ENCODE measurements around the gene SP8. TPM values are rescaled to one million over a fixed set of nuclear protein-coding genes. Genes with fewer than 3 reads are reported as not detected.
A peak's percentile ranks its signal among the peaks of the same experiment; 100 is the strongest.

Gene SP8
- total and polyA plus RNA-seq, 9 of the 15 experiments (the other 6 are each of a cell fraction or from before 2014, with no cell fraction given): 0.04 to 1.2 (median 0.19) TPM

GRCh38 chr7:20754001-20754400 lies 32.7 kb downstream of the SP8 start:
- Histone ChIP-seq H3K27me3 (ENCODE audit: control insufficient read depth in 2 of 2, insufficient read depth in 2 of 2, low read length in 2 of 2) (peaks cover 12% of the 10 kb centered on the region in 2 experiments; a peak in 3 of 5 replicates), H4K20me1 (replicated peaks; ENCODE audit: control insufficient read depth, insufficient read depth, low read length) (no peaks in the 10 kb centered on the region; the same call in 1 of the 2 replicates), H3K9me3 (replicated peaks; ENCODE audit: control insufficient read depth, insufficient read depth, low read depth, low read length) (no peaks in the 10 kb centered on the region), H3K4me2 (ENCODE audit: insufficient read depth, low read length) (no peak overlapping the region), H3K27ac (ENCODE audit: extremely low read depth, low read depth, low read length) (no peak overlapping the region), H3K9ac (ENCODE audit: insufficient read depth in 1 of 2, low read depth in 2 of 2, low read length in 2 of 2) (no peak overlapping the region), H3K4me3 (no peak overlapping the region), H3K9me1 (ENCODE audit: control insufficient read depth, insufficient read depth, low read length) (no peaks in the 10 kb centered on the region), H3K79me2 (ENCODE audit: control insufficient read depth, insufficient read depth, low read length) (no peaks in the 10 kb centered on the region), H3K36me3 (ENCODE audit: control insufficient read depth, insufficient read depth, low read length) (no peaks in the 10 kb centered on the region), H2AFZ (ENCODE audit: low read depth, low read length) (no peak overlapping the region), H3K4me1 (replicated peaks in 1 of 2; ENCODE audit: control insufficient read depth in 2 of 2, insufficient read depth in 2 of 2, low read length in 2 of 2) (no peaks in the 10 kb centered on the region)
- no TSS peak for BruUV-seq (replicated peaks)
- ChIA-PET CTCF (ENCODE audit: low intra/inter-chr PET ratio) (no interaction called here), POLR2A (no interaction called here)
- ATAC-seq: no peak
- TF ChIP-seq RBM25 (IDR thresholded peaks at IDR 0.05; ENCODE audit: low read depth, low read length, severe bottlenecking) (peak; percentile 91), BCOR (IDR thresholded peaks at IDR 0.05) (0 out of 2 replicates have a peak, but pooled peaks have one; percentile 28), ZNF583 (CRISPR knock-in tag; IDR thresholded peaks at IDR 0.05) (no peak)
- DNase-seq (ENCODE audit: extremely low read depth in 1 of 4, low spot score in 3 of 4): no peak
- intact Hi-C loops (cut with micrococcal nuclease): no loop called here
- in situ Hi-C loops (cut with MboI): no loop called here
- no peak for FAIRE-seq
- whole genome bisulfite sequencing (ENCODE audit: insufficient coverage, low coverage, missing lambda C conversion rate): 0% methylated on average over 1 of the region's 1 CpG

GRCh38 chr7:20749906-20750305 lies 36.8 kb downstream of the SP8 start:
- Histone ChIP-seq H2AFZ (ENCODE audit: low read depth, low read length) (no peak overlapping the region), H3K9me3 (replicated peaks; ENCODE audit: control insufficient read depth, insufficient read depth, low read depth, low read length) (no peaks in the 10 kb centered on the region), H3K4me2 (ENCODE audit: insufficient read depth, low read length) (no peak overlapping the region), H3K27me3 (ENCODE audit: control insufficient read depth in 2 of 2, insufficient read depth in 2 of 2, low read length in 2 of 2) (peaks cover 14 to 19% of the 10 kb centered on the region in 2 experiments; a peak in 4 of 5 replicates), H3K79me2 (ENCODE audit: control insufficient read depth, insufficient read depth, low read length) (no peaks in the 10 kb centered on the region), H3K27ac (ENCODE audit: extremely low read depth, low read depth, low read length) (no peak overlapping the region), H3K4me3 (no peak overlapping the region), H3K4me1 (replicated peaks in 1 of 2; ENCODE audit: control insufficient read depth in 2 of 2, insufficient read depth in 2 of 2, low read length in 2 of 2) (no peaks in the 10 kb centered on the region), H3K9ac (ENCODE audit: insufficient read depth in 1 of 2, low read depth in 2 of 2, low read length in 2 of 2) (no peak overlapping the region), H4K20me1 (replicated peaks; ENCODE audit: control insufficient read depth, insufficient read depth, low read length) (no peaks in the 10 kb centered on the region; the same call in 1 of the 2 replicates), H3K9me1 (ENCODE audit: control insufficient read depth, insufficient read depth, low read length) (no peaks in the 10 kb centered on the region), H3K36me3 (ENCODE audit: control insufficient read depth, insufficient read depth, low read length) (no peaks in the 10 kb centered on the region)
- TF ChIP-seq DNMT1 (IDR thresholded peaks at IDR 0.05): no peak
- TF ChIP-seq ZNF263 (CRISPR knock-in tag; IDR thresholded peaks at IDR 0.05; ENCODE audit: borderline replicate concordance): no peak
- no peak for TF ChIP-seq JUNB (CRISPR knock-in tag; conservative IDR thresholded peaks at IDR 0.05)
- TF ChIP-seq SLC30A9 (CRISPR knock-in tag; IDR thresholded peaks at IDR 0.05): no peak
- TF ChIP-seq MCM2 (IDR thresholded peaks at IDR 0.05; ENCODE audit: low read depth): no peak
- TF ChIP-seq NCOA4 (IDR thresholded peaks at IDR 0.05; ENCODE audit: partially characterized antibody): no peak
- TF ChIP-seq RFX7 (CRISPR knock-in tag; IDR thresholded peaks at IDR 0.05): no peak
- no peak for TF ChIP-seq ZNF644 (tag; IDR thresholded peaks at IDR 0.05; ENCODE audit: low read depth)
- no peak for TF ChIP-seq ILK (tag; IDR thresholded peaks at IDR 0.05; ENCODE audit: borderline replicate concordance, low read depth)
- TF ChIP-seq ZFP30 (CRISPR knock-in tag; IDR thresholded peaks at IDR 0.05; ENCODE audit: borderline replicate concordance): no peak
- TF ChIP-seq ERF (CRISPR knock-in tag; IDR thresholded peaks at IDR 0.05): no peak
- no peak for TF ChIP-seq SMARCA5 (IDR thresholded peaks at IDR 0.05)
- no peak for TF ChIP-seq SREBF2 (CRISPR knock-in tag; IDR thresholded peaks at IDR 0.05)
- no peak for TF ChIP-seq SNIP1 (IDR thresholded peaks at IDR 0.05; ENCODE audit: low read depth)
- TF ChIP-seq POLR2G (IDR thresholded peaks at IDR 0.05; ENCODE audit: low read depth, low read length): no peak
- FAIRE-seq (no peak), ATAC-seq (no peak), DNase-seq (ENCODE audit: extremely low read depth in 1 of 4, low spot score in 3 of 4) (no peak)
- ChIA-PET CTCF (ENCODE audit: low intra/inter-chr PET ratio) (no interaction called here), POLR2A (no interaction called here)
- in situ Hi-C loops (cut with MboI): no loop called here
- 0% methylated on average over 1 of the region's 1 CpG for WGBS (ENCODE audit: insufficient coverage, low coverage, missing lambda C conversion rate)
- no TSS peak for BruUV-seq (replicated peaks)
- intact Hi-C loops (cut with micrococcal nuclease): no loop called here
